HEK293 (cell line): ENCODE results near the gene C1orf167.

Experiments used
- CTCF ChIA-PET: fragments of 350-600 bp; formaldehyde crosslinking; extraction: SDS; loops from one replicate; lab custom pipeline; 2021; ENCODE audit warnings: antibody characterized with exemption; lab: Yijun Ruan, JAX
- POLR2A ChIA-PET: fragments of 300-600 bp; formaldehyde crosslinking; extraction: SDS; loops from one replicate; lab custom pipeline; 2020; ENCODE audit warnings: antibody characterized with exemption, inconsistent platforms; lab: Yijun Ruan, JAX
- H3K27ac ChIP-seq: fragments of 200-500 bp; sonication (Bioruptor generic); 2 replicates; pipeline ENCODE4 v1.5.1; 2014; ENCODE audit warnings: low read depth, low read length, control low read depth, inconsistent platforms; ENCODE audit errors: extremely low read depth
- H3K36me3 ChIP-seq, 2 experiments: fragments of 200-500 bp in 1 of 2; sonication (Bioruptor generic) in 1 of 2; 1 replicate in 1 of 2; 2 replicates in 1 of 2; pipeline ENCODE4 v1.5.1; 2014 to 2017; ENCODE audit warnings: inconsistent platforms in 2 of 2, low read length in 2 of 2; ENCODE audit not compliant: control insufficient read depth in 2 of 2, insufficient read depth in 1 of 2
- H3K4me1 ChIP-seq: fragments of 200-500 bp; sonication (Bioruptor generic); 2 replicates; pipeline ENCODE4 v1.5.1; 2014; ENCODE audit warnings: mild to moderate bottlenecking, low read length, inconsistent platforms; ENCODE audit not compliant: control insufficient read depth, insufficient read depth
- H3K4me3 ChIP-seq: 2 replicates; pipeline ENCODE4 v1.5.1; 2011; ENCODE audit warnings: low read depth, mild to moderate bottlenecking, control low read depth, low read length, moderate library complexity
- H3K9me3 ChIP-seq: fragments of 200-500 bp; sonication (Bioruptor generic); 2 replicates; pipeline ENCODE4 v1.5.1; 2014; ENCODE audit warnings: low read depth, low read length, inconsistent platforms; ENCODE audit not compliant: control insufficient read depth, insufficient read depth
- BCL11A ChIP-seq: fragments of 450-650 bp; formaldehyde crosslinking; IDR thresholded peaks from 2 replicates; pipeline ENCODE4 v1.5.1; 2016; ENCODE audit warnings: low read depth, missing biosample characterization, missing genetic modification characterization
- KLF1 ChIP-seq: fragments of 450-650 bp; formaldehyde crosslinking; IDR thresholded peaks from 2 replicates; pipeline ENCODE4 v1.5.1; 2016; ENCODE audit warnings: missing biosample characterization, missing genetic modification characterization
- MEIS1 ChIP-seq: sonication (generic); formaldehyde crosslinking; IDR thresholded peaks from 2 replicates; pipeline ENCODE4 v1.8.1; 2022; ENCODE audit warnings: missing genetic modification reagents, mild to moderate bottlenecking, borderline replicate concordance
- OVOL3 ChIP-seq: fragments of 450-650 bp; formaldehyde crosslinking; IDR thresholded peaks from 2 replicates; pipeline ENCODE4 v1.5.1; 2016; ENCODE audit warnings: missing biosample characterization, missing genetic modification characterization
- PRDM1 ChIP-seq: fragments of 450-650 bp; formaldehyde crosslinking; IDR thresholded peaks from 2 replicates; pipeline ENCODE4; 2016; ENCODE audit warnings: missing biosample characterization, missing genetic modification characterization
- SETDB1 ChIP-seq: IDR thresholded peaks from one replicate; pipeline ENCODE4 v1.6.1; 2017; ENCODE audit warnings: mild to moderate bottlenecking, low read length, moderate library complexity, mixed read lengths; ENCODE audit not compliant: insufficient read length
- WT1 ChIP-seq: fragments of 450-650 bp; formaldehyde crosslinking; IDR thresholded peaks from 2 replicates; pipeline ENCODE4 v1.5.1; 2016; ENCODE audit warnings: missing biosample characterization, missing genetic modification characterization
- ZBTB1 ChIP-seq: fragments of 450-650 bp; formaldehyde crosslinking; IDR thresholded peaks from 2 replicates; pipeline ENCODE4 v1.5.1; 2016; ENCODE audit warnings: missing biosample characterization, missing genetic modification characterization
- ZBTB48 ChIP-seq: fragments of 450-650 bp; formaldehyde crosslinking; IDR thresholded peaks from 2 replicates; pipeline ENCODE4 v1.5.1; 2016; ENCODE audit warnings: missing biosample characterization, missing genetic modification characterization
- ZNF114 ChIP-seq: fragments of 450-650 bp; formaldehyde crosslinking; IDR thresholded peaks from 2 replicates; pipeline ENCODE4 v1.5.0; 2017; ENCODE audit warnings: missing biosample characterization, missing genetic modification characterization
- ZNF121 ChIP-seq: fragments of 450-650 bp; formaldehyde crosslinking; IDR thresholded peaks from 2 replicates; pipeline ENCODE4 v1.5.1; 2016; ENCODE audit warnings: missing biosample characterization, missing genetic modification characterization
- ZNF133 ChIP-seq: fragments of 450-650 bp; formaldehyde crosslinking; IDR thresholded peaks from 2 replicates; pipeline ENCODE4 v1.5.1; 2016; ENCODE audit warnings: missing biosample characterization, missing genetic modification characterization
- ZNF138 ChIP-seq: fragments of 450-650 bp; formaldehyde crosslinking; IDR thresholded peaks from 2 replicates; pipeline ENCODE4 v1.5.1; 2016; ENCODE audit warnings: missing biosample characterization, missing genetic modification characterization, borderline replicate concordance
- ZNF155 ChIP-seq: fragments of 450-650 bp; formaldehyde crosslinking; IDR thresholded peaks from 2 replicates; pipeline ENCODE4 v1.5.1; 2016; ENCODE audit warnings: missing biosample characterization, missing genetic modification characterization
- ZNF48 ChIP-seq: fragments of 450-650 bp; formaldehyde crosslinking; IDR thresholded peaks from 2 replicates; pipeline ENCODE4 v1.5.1; 2016; ENCODE audit warnings: missing biosample characterization, missing genetic modification characterization
- ZNF549 ChIP-seq: fragments of 450-650 bp; IDR thresholded peaks from 2 replicates; pipeline ENCODE4 v1.5.1; 2018; ENCODE audit warnings: missing biosample characterization, missing genetic modification characterization, mild to moderate bottlenecking, inconsistent platforms, moderate library complexity
- ZNF555 ChIP-seq: fragments of 450-650 bp; formaldehyde crosslinking; conservative IDR thresholded peaks from 2 replicates; pipeline ENCODE4 v1.5.1; 2017; ENCODE audit warnings: missing biosample characterization, mild to moderate bottlenecking, missing genetic modification characterization, inconsistent platforms
- ZNF558 ChIP-seq: fragments of 450-650 bp; formaldehyde crosslinking; IDR thresholded peaks from 2 replicates; pipeline ENCODE4 v1.5.1; 2016; ENCODE audit warnings: missing biosample characterization, missing genetic modification characterization
- ZNF571 ChIP-seq: fragments of 450-650 bp; formaldehyde crosslinking; IDR thresholded peaks from 2 replicates; pipeline ENCODE4 v1.5.0; 2017; ENCODE audit warnings: missing biosample characterization, missing genetic modification characterization
- ZNF624 ChIP-seq: fragments of 450-650 bp; formaldehyde crosslinking; IDR thresholded peaks from 2 replicates; pipeline ENCODE4 v1.5.1; 2017; ENCODE audit warnings: missing biosample characterization, missing genetic modification characterization
- ZNF670 ChIP-seq: fragments of 450-650 bp; formaldehyde crosslinking; IDR thresholded peaks from 2 replicates; pipeline ENCODE4 v1.5.1; 2016; ENCODE audit warnings: missing biosample characterization, missing genetic modification characterization, low read depth
- ZSCAN16 ChIP-seq: fragments of 450-650 bp; formaldehyde crosslinking; IDR thresholded peaks from 2 replicates; pipeline ENCODE4 v1.5.1; 2016; ENCODE audit warnings: missing biosample characterization, missing genetic modification characterization
- ZSCAN30 ChIP-seq: fragments of 450-650 bp; IDR thresholded peaks from 2 replicates; pipeline ENCODE4 v1.5.1; 2018; ENCODE audit warnings: missing biosample characterization, mild to moderate bottlenecking, missing genetic modification characterization, moderate library complexity
- ZXDB ChIP-seq: fragments of 450-650 bp; formaldehyde crosslinking; IDR thresholded peaks from 2 replicates; pipeline ENCODE4 v1.5.1; 2016; ENCODE audit warnings: missing biosample characterization, missing genetic modification characterization
- TF ChIP-seq, protein P1 (sequence below): fragments of 450-650 bp; formaldehyde crosslinking; IDR thresholded peaks from 2 replicates; pipeline ENCODE4 v1.5.1; 2017; ENCODE audit warnings: missing biosample characterization, mild to moderate bottlenecking, missing genetic modification characterization, moderate library complexity
- TF ChIP-seq, protein P2 (sequence below): IDR thresholded peaks from 2 replicates; pipeline ENCODE4 v1.6.1; 2011; ENCODE audit warnings: mild to moderate bottlenecking, low read depth, low read length, borderline replicate concordance
- TF ChIP-seq, protein P3 (sequence below): fragments of 450-650 bp; formaldehyde crosslinking; IDR thresholded peaks from 2 replicates; pipeline ENCODE4 v1.5.1; 2016; ENCODE audit warnings: missing biosample characterization, missing genetic modification characterization
- TF ChIP-seq, protein P4 (sequence below): fragments of 450-650 bp; formaldehyde crosslinking; IDR thresholded peaks from 2 replicates; pipeline ENCODE4 v1.5.1; 2016; ENCODE audit warnings: missing biosample characterization, missing genetic modification characterization
- TF ChIP-seq, protein P5 (sequence below): fragments of 450-650 bp; formaldehyde crosslinking; IDR thresholded peaks from 2 replicates; pipeline ENCODE4 v1.5.1; 2016; ENCODE audit warnings: missing biosample characterization, missing genetic modification characterization

Gene C1orf167

DNA sequence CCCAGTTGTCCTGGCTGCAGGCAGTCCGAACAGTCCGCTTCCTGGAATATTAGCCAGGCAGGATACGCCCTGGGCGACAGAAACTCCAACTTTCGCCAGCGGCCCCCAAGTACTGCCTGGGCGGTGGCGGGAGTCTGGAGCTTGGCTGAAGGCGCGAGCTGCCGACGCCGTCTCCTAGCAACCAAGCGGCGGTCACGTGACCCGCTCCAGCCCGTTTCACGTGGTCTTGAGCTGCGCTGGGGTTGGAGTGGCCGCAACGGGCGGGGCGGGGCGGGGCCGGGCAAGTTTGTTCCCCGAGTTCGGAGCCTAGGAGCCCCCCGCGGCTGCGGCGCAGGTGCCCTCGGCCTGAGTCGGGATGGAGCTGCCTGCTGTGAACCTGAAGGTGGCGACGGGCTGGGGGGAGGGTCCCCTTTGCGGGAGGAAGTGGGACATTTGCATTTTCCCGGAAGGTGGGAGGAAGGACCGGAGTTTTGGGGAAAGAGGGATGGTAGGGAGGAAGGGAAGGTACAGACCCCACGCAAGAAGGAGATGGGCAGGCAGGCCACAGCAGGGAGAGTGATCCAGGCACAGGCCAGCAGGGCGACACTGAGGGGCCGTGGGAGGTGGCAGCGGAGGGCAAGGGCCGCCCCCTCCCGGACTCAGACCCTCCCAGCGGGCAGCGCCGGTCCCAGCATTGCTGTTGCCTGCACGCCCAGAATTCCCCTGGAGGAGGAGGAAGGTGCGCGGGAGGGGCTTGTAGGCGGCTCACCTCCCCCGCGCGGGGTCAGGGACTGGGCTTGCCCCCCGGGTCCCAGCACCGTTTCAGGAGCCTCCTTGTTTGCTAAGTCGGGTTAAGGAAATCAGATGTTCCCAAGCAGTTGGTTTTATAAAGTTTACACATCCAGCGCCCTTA is 25.9 kb upstream of the C1orf167 start, which contains the start of gene AGTRAP:
AGTRAP (plus strand) TSS at position 283 of the 892 bp plus-strand sequence; CDS start at position 356, 73 bp downstream.
- POLR2A ChIA-PET = interaction anchor here (0.6 to 2.1 kb wide), 5 partner anchors 24 to 307 kb away, joined by 3 to 6 read pairs (median 4); no protein-coding TSS in a partner anchor
- CTCF ChIA-PET = interaction anchor here (0.7 to 2.5 kb wide), 5 partner anchors 17 to 698 kb away, joined by 4 to 9 read pairs (median 5); partner anchors contain the start of gene FBXO6
- no peak within 1 kb of the TSS; the same call in 1 of the 2 replicates for H3K27ac ChIP-seq
- H3K9me3 ChIP-seq = no peaks in the 10 kb centered on the region
- H3K4me3 ChIP-seq = peak within 1 kb of the TSS; percentile 66
- peaks cover 3% of the 10 kb centered on the region; the same call in 1 of the 2 replicates for H3K4me1 ChIP-seq
- H3K36me3 ChIP-seq = no peaks in the 10 kb centered on the region
- TF ChIP-seq ZNF555 (tag by site-specific recombination) (no peak), ZSCAN30 (tag by site-specific recombination) (peak; percentile 91), ZXDB (peak; percentile 67), WT1 (tag by site-specific recombination) (peak; percentile 54; the same call in 1 of the 2 replicates), ZNF114 (tag by site-specific recombination) (no peak), ZNF558 (tag by site-specific recombination) (no peak), ZSCAN16 (tag by site-specific recombination) (no peak), ZBTB48 (peak; percentile 84), SETDB1 (no peak), PRDM1 (tag by site-specific recombination) (no peak), ZNF571 (tag by site-specific recombination) (no peak), ZNF155 (no peak), MEIS1 (CRISPR knock-in tag) (no peak), ZNF138 (tag by site-specific recombination) (no peak), ZNF670 (tag by site-specific recombination) (no peak), ZNF624 (tag by site-specific recombination) (no peak), ZBTB1 (tag by site-specific recombination) (no peak), ZNF121 (tag by site-specific recombination) (no peak), OVOL3 (tag by site-specific recombination) (no peak), ZNF549 (tag by site-specific recombination) (no peak), BCL11A (0 out of 2 replicates have a peak, but pooled peaks have one; percentile 8), ZNF133 (tag by site-specific recombination) (no peak), ZNF48 (tag by site-specific recombination) (no peak), KLF1 (tag by site-specific recombination) (peak; percentile 62; the same call in 1 of the 2 replicates)
- TF ChIP-seq, protein P1, sequence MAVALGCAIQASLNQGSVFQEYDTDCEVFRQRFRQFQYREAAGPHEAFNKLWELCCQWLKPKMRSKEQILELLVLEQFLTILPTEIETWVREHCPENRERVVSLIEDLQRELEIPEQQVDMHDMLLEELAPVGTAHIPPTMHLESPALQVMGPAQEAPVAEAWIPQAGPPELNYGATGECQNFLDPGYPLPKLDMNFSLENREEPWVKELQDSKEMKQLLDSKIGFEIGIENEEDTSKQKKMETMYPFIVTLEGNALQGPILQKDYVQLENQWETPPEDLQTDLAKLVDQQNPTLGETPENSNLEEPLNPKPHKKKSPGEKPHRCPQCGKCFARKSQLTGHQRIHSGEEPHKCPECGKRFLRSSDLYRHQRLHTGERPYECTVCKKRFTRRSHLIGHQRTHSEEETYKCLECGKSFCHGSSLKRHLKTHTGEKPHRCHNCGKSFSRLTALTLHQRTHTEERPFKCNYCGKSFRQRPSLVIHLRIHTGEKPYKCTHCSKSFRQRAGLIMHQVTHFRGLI = no peak
- TF ChIP-seq, protein P2, sequence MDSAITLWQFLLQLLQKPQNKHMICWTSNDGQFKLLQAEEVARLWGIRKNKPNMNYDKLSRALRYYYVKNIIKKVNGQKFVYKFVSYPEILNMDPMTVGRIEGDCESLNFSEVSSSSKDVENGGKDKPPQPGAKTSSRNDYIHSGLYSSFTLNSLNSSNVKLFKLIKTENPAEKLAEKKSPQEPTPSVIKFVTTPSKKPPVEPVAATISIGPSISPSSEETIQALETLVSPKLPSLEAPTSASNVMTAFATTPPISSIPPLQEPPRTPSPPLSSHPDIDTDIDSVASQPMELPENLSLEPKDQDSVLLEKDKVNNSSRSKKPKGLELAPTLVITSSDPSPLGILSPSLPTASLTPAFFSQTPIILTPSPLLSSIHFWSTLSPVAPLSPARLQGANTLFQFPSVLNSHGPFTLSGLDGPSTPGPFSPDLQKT = no peak
- TF ChIP-seq, protein P3, sequence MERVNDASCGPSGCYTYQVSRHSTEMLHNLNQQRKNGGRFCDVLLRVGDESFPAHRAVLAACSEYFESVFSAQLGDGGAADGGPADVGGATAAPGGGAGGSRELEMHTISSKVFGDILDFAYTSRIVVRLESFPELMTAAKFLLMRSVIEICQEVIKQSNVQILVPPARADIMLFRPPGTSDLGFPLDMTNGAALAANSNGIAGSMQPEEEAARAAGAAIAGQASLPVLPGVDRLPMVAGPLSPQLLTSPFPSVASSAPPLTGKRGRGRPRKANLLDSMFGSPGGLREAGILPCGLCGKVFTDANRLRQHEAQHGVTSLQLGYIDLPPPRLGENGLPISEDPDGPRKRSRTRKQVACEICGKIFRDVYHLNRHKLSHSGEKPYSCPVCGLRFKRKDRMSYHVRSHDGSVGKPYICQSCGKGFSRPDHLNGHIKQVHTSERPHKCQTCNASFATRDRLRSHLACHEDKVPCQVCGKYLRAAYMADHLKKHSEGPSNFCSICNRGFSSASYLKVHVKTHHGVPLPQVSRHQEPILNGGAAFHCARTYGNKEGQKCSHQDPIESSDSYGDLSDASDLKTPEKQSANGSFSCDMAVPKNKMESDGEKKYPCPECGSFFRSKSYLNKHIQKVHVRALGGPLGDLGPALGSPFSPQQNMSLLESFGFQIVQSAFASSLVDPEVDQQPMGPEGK (tag by site-specific recombination) = peak; percentile 87
- TF ChIP-seq, protein P4, sequence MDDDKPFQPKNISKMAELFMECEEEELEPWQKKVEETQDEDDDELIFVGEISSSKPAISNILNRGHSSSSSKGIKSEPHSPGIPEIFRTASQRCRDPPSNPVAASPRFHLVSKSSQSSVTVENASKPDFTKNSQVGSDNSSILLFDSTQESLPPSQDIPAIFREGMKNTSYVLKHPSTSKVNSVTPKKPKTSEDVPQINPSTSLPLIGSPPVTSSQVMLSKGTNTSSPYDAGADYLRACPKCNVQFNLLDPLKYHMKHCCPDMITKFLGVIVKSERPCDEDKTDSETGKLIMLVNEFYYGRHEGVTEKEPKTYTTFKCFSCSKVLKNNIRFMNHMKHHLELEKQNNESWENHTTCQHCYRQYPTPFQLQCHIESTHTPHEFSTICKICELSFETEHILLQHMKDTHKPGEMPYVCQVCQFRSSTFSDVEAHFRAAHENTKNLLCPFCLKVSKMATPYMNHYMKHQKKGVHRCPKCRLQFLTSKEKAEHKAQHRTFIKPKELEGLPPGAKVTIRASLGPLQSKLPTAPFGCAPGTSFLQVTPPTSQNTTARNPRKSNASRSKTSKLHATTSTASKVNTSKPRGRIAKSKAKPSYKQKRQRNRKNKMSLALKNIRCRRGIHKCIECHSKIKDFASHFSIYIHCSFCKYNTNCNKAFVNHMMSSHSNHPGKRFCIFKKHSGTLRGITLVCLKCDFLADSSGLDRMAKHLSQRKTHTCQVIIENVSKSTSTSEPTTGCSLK = no peak
- TF ChIP-seq, protein P5, sequence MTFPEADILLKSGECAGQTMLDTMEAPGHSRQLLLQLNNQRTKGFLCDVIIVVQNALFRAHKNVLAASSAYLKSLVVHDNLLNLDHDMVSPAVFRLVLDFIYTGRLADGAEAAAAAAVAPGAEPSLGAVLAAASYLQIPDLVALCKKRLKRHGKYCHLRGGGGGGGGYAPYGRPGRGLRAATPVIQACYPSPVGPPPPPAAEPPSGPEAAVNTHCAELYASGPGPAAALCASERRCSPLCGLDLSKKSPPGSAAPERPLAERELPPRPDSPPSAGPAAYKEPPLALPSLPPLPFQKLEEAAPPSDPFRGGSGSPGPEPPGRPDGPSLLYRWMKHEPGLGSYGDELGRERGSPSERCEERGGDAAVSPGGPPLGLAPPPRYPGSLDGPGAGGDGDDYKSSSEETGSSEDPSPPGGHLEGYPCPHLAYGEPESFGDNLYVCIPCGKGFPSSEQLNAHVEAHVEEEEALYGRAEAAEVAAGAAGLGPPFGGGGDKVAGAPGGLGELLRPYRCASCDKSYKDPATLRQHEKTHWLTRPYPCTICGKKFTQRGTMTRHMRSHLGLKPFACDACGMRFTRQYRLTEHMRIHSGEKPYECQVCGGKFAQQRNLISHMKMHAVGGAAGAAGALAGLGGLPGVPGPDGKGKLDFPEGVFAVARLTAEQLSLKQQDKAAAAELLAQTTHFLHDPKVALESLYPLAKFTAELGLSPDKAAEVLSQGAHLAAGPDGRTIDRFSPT (tag by site-specific recombination) = peak; percentile 84; the same call in 1 of the 2 replicates
